NCI-H1436 (cell line): ENCODE results near the gene FYN.

ENCODE experiments used
- DNase-seq: peaks from one replicate; lab custom pipeline; 2025; lab: John Stamatoyannopoulos, UW

FYN gene

DNA sequence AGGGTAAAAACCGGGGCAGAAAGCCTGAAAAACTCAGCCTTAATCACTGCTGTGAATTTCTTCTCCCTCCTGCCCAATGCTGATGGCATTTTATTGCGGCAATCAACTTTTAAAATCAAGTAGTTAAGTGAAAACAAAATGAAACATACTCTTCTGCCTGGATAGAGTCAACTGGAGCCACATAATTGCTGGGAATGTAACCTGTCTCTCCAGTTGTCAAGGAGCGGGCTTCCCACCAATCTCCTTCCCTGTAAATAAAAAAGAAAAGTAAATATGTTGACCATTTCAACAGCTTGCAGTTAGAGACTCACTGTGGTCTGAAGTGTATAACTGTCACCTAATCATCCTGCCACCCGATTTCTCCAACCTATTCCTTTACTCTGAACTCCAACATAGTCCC lies 165.5 kb downstream of the FYN start:
- DNase-seq: no peak

DNA sequence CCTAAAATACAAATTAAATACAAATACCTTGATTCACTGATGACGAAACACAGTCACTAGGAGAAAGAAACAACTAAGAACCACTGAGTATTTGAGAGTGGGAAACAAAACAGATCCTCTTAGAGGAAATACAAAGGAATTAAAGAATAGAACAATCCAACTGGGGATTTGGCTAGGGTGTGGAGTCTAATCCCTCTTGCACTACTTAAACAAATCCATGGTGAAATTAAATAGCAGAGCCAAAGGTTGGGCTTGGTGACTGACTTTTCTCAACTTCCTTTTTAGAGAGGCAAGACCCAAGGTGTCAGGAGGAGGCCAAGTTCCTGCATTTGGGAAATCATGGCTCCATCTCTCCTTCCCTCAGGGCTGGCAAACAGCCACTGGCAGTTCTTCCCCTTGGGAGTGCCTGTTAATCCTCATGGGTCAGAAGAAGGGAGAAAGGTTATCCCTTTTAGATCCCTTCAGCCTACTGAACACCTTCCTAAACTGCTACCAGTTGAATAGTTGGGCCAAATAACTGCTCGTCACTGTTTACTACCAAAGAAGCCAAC lies 166.3 kb downstream of the FYN start:
- no peak for DNase-seq

DNA sequence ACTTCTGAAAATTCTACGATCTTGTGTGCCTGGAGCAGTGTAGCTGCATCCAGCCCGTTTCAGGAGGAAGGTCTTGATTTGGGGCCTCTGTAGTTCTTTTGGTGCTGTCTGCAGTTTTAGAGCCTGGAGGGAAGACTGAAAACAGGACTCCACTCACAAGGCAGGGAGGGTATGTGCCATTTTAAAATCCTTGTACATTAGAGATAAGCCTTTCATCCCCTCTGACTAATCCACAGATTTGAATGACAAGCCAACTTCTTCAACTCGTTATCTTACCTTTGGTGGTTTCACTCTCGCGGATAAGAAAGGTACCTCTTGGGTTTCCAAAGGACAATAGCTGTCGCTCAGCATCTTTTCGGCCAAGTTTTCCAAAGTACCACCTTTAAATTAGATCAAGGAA lies 169.5 kb downstream of the FYN start:
- no peak for DNase-seq

- no peak for DNase-seq
Measured at GRCh38 chr6:111702268-111702667, 171.0 kb downstream of the FYN start.

DNA sequence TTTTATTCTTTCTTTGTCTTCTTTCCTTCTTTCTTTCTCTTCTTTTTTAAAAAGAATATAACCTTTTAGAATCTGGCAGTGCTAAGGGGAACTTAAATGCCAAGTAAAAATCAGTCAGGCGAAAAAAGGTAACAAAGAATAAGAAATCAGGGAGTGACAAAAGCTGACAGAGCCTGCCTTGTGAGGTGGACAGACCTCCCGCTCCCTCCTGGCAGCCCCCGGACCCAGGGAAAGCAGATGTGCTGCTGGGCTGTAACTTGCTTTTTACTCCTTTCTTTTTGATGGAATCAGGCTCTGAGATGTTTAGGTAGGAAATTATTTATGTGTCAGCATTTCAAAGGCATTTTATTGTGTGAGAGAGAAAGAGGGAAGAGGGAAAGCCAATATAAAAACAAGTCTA lies 172.1 kb downstream of the FYN start:
- DNase-seq: no peak

DNA sequence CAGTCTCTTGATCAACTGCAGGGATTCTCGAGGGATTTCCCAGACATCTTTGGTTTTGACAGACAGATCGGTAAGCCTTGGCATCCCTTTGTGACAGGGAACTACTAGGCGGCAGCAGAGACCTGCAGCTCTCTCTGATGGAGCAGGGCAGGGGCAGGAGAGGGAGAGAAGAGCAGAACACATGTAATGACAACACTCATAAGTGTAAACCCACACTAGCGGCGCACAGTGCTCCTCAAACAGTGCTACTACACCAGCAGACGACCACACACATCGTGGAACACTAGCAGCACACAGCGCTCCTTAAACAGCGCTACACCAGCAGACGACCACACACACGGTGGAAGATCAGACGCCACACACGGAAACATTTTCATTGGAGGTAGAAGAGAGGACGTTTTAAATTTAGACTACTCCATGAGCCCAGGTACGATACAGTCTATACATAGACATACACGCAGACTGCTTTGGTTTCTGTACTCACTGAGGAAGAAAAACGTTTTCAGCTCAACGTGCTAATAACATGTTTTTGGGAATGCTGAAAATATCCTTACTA lies 173.0 kb downstream of the FYN start:
- no peak for DNase-seq

GRCh38 chr6:111699123-111699522 lies 174.1 kb downstream of the FYN start:
- DNase-seq: no peak

GRCh38 chr6:111696814-111697213 lies 176.4 kb downstream of the FYN start:
- DNase-seq: no peak

- DNase-seq: no peak
Measured at GRCh38 chr6:111692327-111693164, 180.7 kb downstream of the FYN start.

DNA sequence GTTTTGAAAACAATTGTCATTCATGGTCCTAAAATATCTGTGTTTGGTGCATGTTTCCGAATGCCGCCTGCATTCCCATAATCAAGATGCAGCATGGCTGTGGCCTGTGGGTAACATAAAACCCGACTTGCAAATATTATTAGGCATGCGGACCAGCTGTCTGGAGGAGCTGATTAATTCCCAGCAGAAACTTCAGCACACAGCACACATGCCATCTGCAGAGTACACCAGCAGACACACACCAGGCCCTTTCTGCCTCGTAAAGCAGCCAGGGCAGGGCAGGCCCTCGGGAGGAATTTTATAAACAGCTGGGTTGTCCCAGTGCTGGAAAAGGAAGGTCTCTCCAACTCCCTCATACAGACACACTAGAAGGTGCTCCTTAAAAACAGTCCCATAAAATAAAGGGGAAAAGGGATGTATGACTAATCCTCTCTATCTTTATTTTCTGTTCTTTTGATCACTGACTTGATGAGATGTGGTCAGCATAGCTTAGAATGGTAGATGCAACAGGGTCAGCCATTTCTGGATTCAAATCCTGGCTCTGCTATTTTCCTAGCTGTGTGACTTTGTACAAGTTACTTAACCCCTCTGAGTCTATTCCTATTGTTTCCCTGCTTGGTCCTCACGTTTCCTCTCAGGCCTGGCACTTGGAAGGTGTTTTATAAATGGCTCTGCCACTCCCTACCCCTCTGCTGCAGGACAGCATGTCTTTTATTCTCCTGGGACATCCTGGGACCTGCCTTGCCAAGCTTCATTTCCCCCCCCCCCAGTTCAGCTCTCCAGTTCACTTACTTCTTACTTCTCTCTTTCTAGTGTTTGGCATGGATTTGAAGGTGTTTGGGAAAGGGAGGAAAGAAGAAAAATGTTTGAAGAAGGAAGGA lies 181.7 kb downstream of the FYN start:
- DNase-seq: no peak

DNA sequence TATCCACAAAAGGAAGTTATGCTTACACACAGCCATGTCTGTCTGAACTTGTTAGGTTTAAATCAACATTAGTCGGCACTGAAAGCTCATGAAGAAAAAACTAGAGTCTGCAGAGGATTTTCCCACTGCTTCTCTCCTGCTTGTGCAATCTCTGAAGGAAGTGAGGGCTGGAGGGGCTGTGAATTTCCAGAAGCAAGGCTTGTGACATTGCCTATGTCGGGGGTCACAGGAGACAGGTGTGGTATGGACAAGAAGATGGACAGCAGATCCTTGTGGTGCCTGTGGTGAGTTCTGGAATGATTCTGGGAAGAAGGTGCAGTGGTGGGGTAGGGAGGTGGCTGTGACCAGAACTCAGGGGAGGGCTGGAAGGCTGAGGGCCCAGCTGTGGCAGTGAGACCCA lies 183.3 kb downstream of the FYN start:
- no peak for DNase-seq

GRCh38 chr6:111689419-111689818 lies 183.8 kb downstream of the FYN start:
- no peak for DNase-seq

DNA sequence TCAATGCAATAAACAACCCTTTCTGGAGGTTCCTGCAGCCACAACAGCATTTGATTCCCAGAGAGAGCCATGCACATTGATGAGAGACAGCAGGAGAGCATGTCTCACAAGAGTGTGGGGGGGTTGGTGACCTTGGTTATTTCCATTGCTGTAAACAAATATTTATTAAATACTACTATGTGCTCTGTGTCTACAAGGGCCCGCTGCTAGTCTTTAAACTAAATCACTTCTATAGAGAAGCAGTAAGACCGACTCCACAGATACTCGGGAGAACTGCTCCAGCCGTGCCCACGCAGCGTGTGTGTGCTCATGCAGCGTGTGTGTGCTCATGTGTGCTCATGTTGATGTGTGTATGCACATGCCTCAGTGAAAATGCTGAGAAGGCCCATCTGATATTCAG lies 184.9 kb downstream of the FYN start:
- DNase-seq: no peak

GRCh38 chr6:111687652-111688051 lies 185.6 kb downstream of the FYN start:
- no peak for DNase-seq

- no peak for DNase-seq
Measured at GRCh38 chr6:111686932-111687266, 186.4 kb downstream of the FYN start.

GRCh38 chr6:111686249-111686931 lies 186.9 kb downstream of the FYN start:
- DNase-seq: no peak

GRCh38 chr6:111685526-111685925 lies 187.7 kb downstream of the FYN start:
- DNase-seq: no peak

DNA sequence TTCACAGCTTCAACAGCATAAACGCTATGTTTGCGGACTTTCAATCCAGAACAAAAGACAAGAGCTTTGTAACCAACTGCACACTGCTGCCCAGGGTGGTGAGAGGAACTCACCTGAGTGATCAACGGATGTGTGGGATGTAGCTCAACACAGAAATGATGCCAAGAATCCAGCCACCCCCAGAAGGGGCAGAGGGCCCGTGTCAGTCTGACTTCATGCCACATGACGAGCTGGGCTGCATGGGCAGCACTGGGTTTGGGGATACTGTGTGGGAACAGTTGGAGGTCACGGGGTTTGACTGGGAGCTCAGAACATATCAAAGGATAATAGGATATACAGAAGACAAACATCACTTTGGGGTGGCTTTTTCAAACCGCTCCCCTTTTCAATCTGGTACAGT lies 188.2 kb downstream of the FYN start:
- no peak for DNase-seq

GRCh38 chr6:111683749-111684267 lies 189.4 kb downstream of the FYN start:
- DNase-seq: no peak

- DNase-seq: no peak
Measured at GRCh38 chr6:111683157-111683556, 190.1 kb downstream of the FYN start.

- DNase-seq: no peak
Measured at GRCh38 chr6:111681860-111682259, 191.4 kb downstream of the FYN start.
